HEK293 (cell line): Measurements from ENCODE around the gene RAD9B.

ENCODE experiments used
- BCL11B ChIP-seq: fragments of 450-650 bp; formaldehyde crosslinking; IDR thresholded peaks from 2 replicates; pipeline ENCODE4 v1.5.1; 2016; ENCODE audit warnings: low read depth, missing biosample characterization, missing genetic modification characterization
- ELK4 ChIP-seq: IDR thresholded peaks from 2 replicates; pipeline ENCODE4 v1.6.1; 2011; ENCODE audit warnings: mild to moderate bottlenecking, low read depth, low read length, borderline replicate concordance
- GLI4 ChIP-seq: fragments of 450-650 bp; formaldehyde crosslinking; IDR thresholded peaks from 2 replicates; pipeline ENCODE4 v1.5.1; 2016; ENCODE audit warnings: missing biosample characterization, missing genetic modification characterization
- GLIS1 ChIP-seq: fragments of 450-650 bp; formaldehyde crosslinking; IDR thresholded peaks from 2 replicates; pipeline ENCODE4 v1.5.1; 2016; ENCODE audit warnings: missing biosample characterization, missing genetic modification characterization
- GLIS2 ChIP-seq: fragments of 450-650 bp; formaldehyde crosslinking; IDR thresholded peaks from 2 replicates; pipeline ENCODE4 v1.5.1; 2016; ENCODE audit warnings: missing biosample characterization, missing genetic modification characterization
- INSM2 ChIP-seq: fragments of 450-650 bp; formaldehyde crosslinking; IDR thresholded peaks from 2 replicates; pipeline ENCODE4 v1.5.1; 2016; ENCODE audit warnings: missing biosample characterization, missing genetic modification characterization
- KLF1 ChIP-seq: fragments of 450-650 bp; formaldehyde crosslinking; IDR thresholded peaks from 2 replicates; pipeline ENCODE4 v1.5.1; 2016; ENCODE audit warnings: missing biosample characterization, missing genetic modification characterization
- MZF1 ChIP-seq: fragments of 450-650 bp; formaldehyde crosslinking; IDR thresholded peaks from 2 replicates; pipeline ENCODE4 v1.5.1; 2017; ENCODE audit warnings: missing biosample characterization, missing genetic modification characterization, borderline replicate concordance
- OSR2 ChIP-seq: fragments of 450-650 bp; formaldehyde crosslinking; IDR thresholded peaks from 2 replicates; pipeline ENCODE4 v1.5.1; 2016; ENCODE audit warnings: missing biosample characterization, missing genetic modification characterization
- PBX3 ChIP-seq: sonication (generic); formaldehyde crosslinking; IDR thresholded peaks from 2 replicates; pipeline ENCODE4 v1.8.1; 2022; ENCODE audit warnings: mild to moderate bottlenecking, moderate library complexity, missing genetic modification reagents
- WT1 ChIP-seq: fragments of 450-650 bp; formaldehyde crosslinking; IDR thresholded peaks from 2 replicates; pipeline ENCODE4 v1.5.1; 2016; ENCODE audit warnings: missing biosample characterization, missing genetic modification characterization
- ZBTB10 ChIP-seq: fragments of 450-650 bp; formaldehyde crosslinking; IDR thresholded peaks from 2 replicates; pipeline ENCODE4 v1.5.1; 2016; ENCODE audit warnings: missing biosample characterization, missing genetic modification characterization
- ZBTB11 ChIP-seq: fragments of 450-650 bp; formaldehyde crosslinking; conservative IDR thresholded peaks from 2 replicates; pipeline ENCODE4 v1.5.1; 2016; ENCODE audit warnings: low read depth, missing biosample characterization, missing genetic modification characterization
- ZBTB20 ChIP-seq: fragments of 450-650 bp; formaldehyde crosslinking; IDR thresholded peaks from 2 replicates; pipeline ENCODE4 v1.5.1; 2016; ENCODE audit warnings: missing biosample characterization, missing genetic modification characterization
- ZBTB48 ChIP-seq: fragments of 450-650 bp; formaldehyde crosslinking; IDR thresholded peaks from 2 replicates; pipeline ENCODE4 v1.5.1; 2016; ENCODE audit warnings: missing biosample characterization, missing genetic modification characterization
- ZFHX2 ChIP-seq: fragments of 450-650 bp; formaldehyde crosslinking; conservative IDR thresholded peaks from 2 replicates; pipeline ENCODE4 v1.5.1; 2016; ENCODE audit warnings: missing biosample characterization, missing genetic modification characterization
- ZNF138 ChIP-seq: fragments of 450-650 bp; formaldehyde crosslinking; IDR thresholded peaks from 2 replicates; pipeline ENCODE4 v1.5.1; 2016; ENCODE audit warnings: missing biosample characterization, missing genetic modification characterization, borderline replicate concordance
- ZNF18 ChIP-seq: fragments of 450-650 bp; formaldehyde crosslinking; IDR thresholded peaks from 2 replicates; pipeline ENCODE4 v1.5.1; 2016; ENCODE audit warnings: missing biosample characterization, missing genetic modification characterization
- ZNF214 ChIP-seq: fragments of 450-650 bp; formaldehyde crosslinking; IDR thresholded peaks from 2 replicates; pipeline ENCODE4 v1.5.1; 2017; ENCODE audit warnings: missing biosample characterization, mild to moderate bottlenecking, missing genetic modification characterization, borderline replicate concordance
- ZNF24 ChIP-seq: fragments of 450-650 bp; formaldehyde crosslinking; IDR thresholded peaks from 2 replicates; pipeline ENCODE4 v1.5.1; 2016; ENCODE audit warnings: missing biosample characterization, missing genetic modification characterization
- ZNF341 ChIP-seq: fragments of 450-650 bp; formaldehyde crosslinking; IDR thresholded peaks from 2 replicates; pipeline ENCODE4; 2016; ENCODE audit warnings: low read depth, missing biosample characterization, missing genetic modification characterization
- ZNF354C ChIP-seq: fragments of 450-650 bp; formaldehyde crosslinking; IDR thresholded peaks from 2 replicates; pipeline ENCODE4 v1.5.1; 2016; ENCODE audit warnings: missing biosample characterization, missing genetic modification characterization, low read depth, borderline replicate concordance
- ZNF423 ChIP-seq: fragments of 450-650 bp; formaldehyde crosslinking; IDR thresholded peaks from 2 replicates; pipeline ENCODE4 v1.5.1; 2016; ENCODE audit warnings: missing biosample characterization, missing genetic modification characterization
- ZNF560 ChIP-seq: fragments of 450-650 bp; formaldehyde crosslinking; IDR thresholded peaks from 2 replicates; pipeline ENCODE4 v1.5.1; 2017; ENCODE audit warnings: missing biosample characterization, missing genetic modification characterization, borderline replicate concordance
- ZNF585B ChIP-seq: fragments of 450-650 bp; formaldehyde crosslinking; IDR thresholded peaks from 2 replicates; pipeline ENCODE4 v1.5.1; 2016; ENCODE audit warnings: missing biosample characterization, missing genetic modification characterization
- ZNF670 ChIP-seq: fragments of 450-650 bp; formaldehyde crosslinking; IDR thresholded peaks from 2 replicates; pipeline ENCODE4 v1.5.1; 2016; ENCODE audit warnings: missing biosample characterization, missing genetic modification characterization, low read depth
- ZNF701 ChIP-seq: fragments of 450-650 bp; formaldehyde crosslinking; IDR thresholded peaks from 2 replicates; pipeline ENCODE4 v1.5.1; 2016; ENCODE audit warnings: missing biosample characterization, missing genetic modification characterization
- ZNF76 ChIP-seq: fragments of 450-650 bp; formaldehyde crosslinking; IDR thresholded peaks from 2 replicates; pipeline ENCODE4; 2016; ENCODE audit warnings: low read depth, missing biosample characterization, missing genetic modification characterization, borderline replicate concordance
- ZNF791 ChIP-seq: fragments of 450-650 bp; formaldehyde crosslinking; IDR thresholded peaks from 2 replicates; pipeline ENCODE4 v1.5.1; 2016; ENCODE audit warnings: missing biosample characterization, missing genetic modification characterization

The RAD9B gene

GRCh38 chr12:110543252-110543959, 41.3 kb downstream of the RAD9B start (continued):
- TF ChIP-seq ELK4 (no peak), ZNF18 (tag by site-specific recombination) (no peak), OSR2 (tag by site-specific recombination) (peak; percentile 88), WT1 (no peak), ZNF791 (tag by site-specific recombination) (no peak), BCL11B (no peak), GLI4 (tag by site-specific recombination) (no peak), INSM2 (no peak), ZNF560 (tag by site-specific recombination) (no peak), KLF1 (no peak), ZNF423 (no peak), MZF1 (tag by site-specific recombination) (no peak), ZNF341 (tag by site-specific recombination) (no peak), ZNF585B (tag by site-specific recombination) (no peak), GLIS1 (peak; percentile 45), ZNF24 (tag by site-specific recombination) (peak; percentile 85; the same call in 1 of the 2 replicates), ZBTB11 (no peak), ZBTB48 (tag by site-specific recombination) (no peak), ZNF670 (tag by site-specific recombination) (no peak), ZFHX2 (tag by site-specific recombination) (no peak), ZBTB20 (no peak), GLIS2 (tag by site-specific recombination) (no peak), ZNF701 (tag by site-specific recombination) (no peak), ZNF76 (tag by site-specific recombination) (no peak), ZNF138 (tag by site-specific recombination) (no peak), ZNF214 (tag by site-specific recombination) (no peak), PBX3 (CRISPR knock-in tag) (no peak), ZNF354C (tag by site-specific recombination) (no peak), ZBTB10 (no peak)
